ENCODE results near the gene KCNMB2.

The KCNMB2 gene

GRCh38 chr3:178807694-178808093, 271.5 kb downstream of the KCNMB2 start:
- DNase-seq (ENCODE audit: low read depth in 2 of 2): no peak

- no peak for DNase-seq (ENCODE audit: low read depth in 2 of 2)
Observed at GRCh38 chr3:178808748-178809147, 272.5 kb downstream of the KCNMB2 start.

GRCh38 chr3:178810181-178810580, 273.9 kb downstream of the KCNMB2 start:
- no peak for DNase-seq (ENCODE audit: low read depth in 2 of 2)

- DNase-seq (ENCODE audit: low read depth in 2 of 2): no peak
Observed at GRCh38 chr3:178822722-178823121, 286.5 kb downstream of the KCNMB2 start.

GRCh38 chr3:178823150-178823549, 286.9 kb downstream of the KCNMB2 start:
- DNase-seq (ENCODE audit: low read depth in 2 of 2): no peak

GRCh38 chr3:178823591-178824246, 287.5 kb downstream of the KCNMB2 start:
- no peak for DNase-seq (ENCODE audit: low read depth in 2 of 2)

GRCh38 chr3:178826435-178827123, 290.3 kb downstream of the KCNMB2 start:
- DNase-seq (ENCODE audit: low read depth in 2 of 2): no peak

- no peak for DNase-seq (ENCODE audit: low read depth in 2 of 2)
Observed at GRCh38 chr3:178827285-178827856, 291.1 kb downstream of the KCNMB2 start.

GRCh38 chr3:178833695-178834094, 297.5 kb downstream of the KCNMB2 start:
- no peak for DNase-seq (ENCODE audit: low read depth in 2 of 2)

- no peak for DNase-seq (ENCODE audit: low read depth in 2 of 2)
Observed at GRCh38 chr3:178835033-178835432, 298.8 kb downstream of the KCNMB2 start.

GRCh38 chr3:178837512-178837911, 301.3 kb downstream of the KCNMB2 start:
- no peak for DNase-seq (ENCODE audit: low read depth in 2 of 2)

GRCh38 chr3:178840586-178840985, 304.4 kb downstream of the KCNMB2 start:
- no peak for DNase-seq (ENCODE audit: low read depth in 2 of 2)

GRCh38 chr3:178841011-178841410, 304.8 kb downstream of the KCNMB2 start:
- DNase-seq (ENCODE audit: low read depth in 2 of 2): no peak

GRCh38 chr3:178844916-178845315, 308.7 kb downstream of the KCNMB2 start:
- no peak for DNase-seq (ENCODE audit: low read depth in 2 of 2)

GRCh38 chr3:178845420-178846118, 309.3 kb downstream of the KCNMB2 start:
- no peak for DNase-seq (ENCODE audit: low read depth in 2 of 2)

GRCh38 chr3:178847190-178847589, 311.0 kb downstream of the KCNMB2 start:
- no peak for DNase-seq (ENCODE audit: low read depth in 2 of 2)

- DNase-seq (ENCODE audit: low read depth in 2 of 2): no peak
Observed at GRCh38 chr3:178849199-178849910, 313.1 kb downstream of the KCNMB2 start.

GRCh38 chr3:178850450-178851190, 314.4 kb downstream of the KCNMB2 start:
- DNase-seq (ENCODE audit: low read depth in 2 of 2): no peak

GRCh38 chr3:178851564-178851963, 315.3 kb downstream of the KCNMB2 start:
- no peak for DNase-seq (ENCODE audit: low read depth in 2 of 2)

GRCh38 chr3:178856804-178857203, 320.6 kb downstream of the KCNMB2 start:
- DNase-seq (ENCODE audit: low read depth in 2 of 2): no peak

GRCh38 chr3:178859386-178859785, 323.1 kb downstream of the KCNMB2 start:
- no peak for DNase-seq (ENCODE audit: low read depth in 2 of 2)

Data from activated CD8-positive, alpha-beta memory T cell treated with anti-CD3 and anti-CD28 coated beads for 4 hours (primary cell).